ENCODE measurements around the gene EFCAB14. TPM values are rescaled to one million over a fixed set of nuclear protein-coding genes. Genes with fewer than 3 reads are reported as not detected.

EFCAB14 gene
- polyA plus RNA-seq, 3 donors, result 31.4 to 75.5 (median 49.8) TPM

DNA sequence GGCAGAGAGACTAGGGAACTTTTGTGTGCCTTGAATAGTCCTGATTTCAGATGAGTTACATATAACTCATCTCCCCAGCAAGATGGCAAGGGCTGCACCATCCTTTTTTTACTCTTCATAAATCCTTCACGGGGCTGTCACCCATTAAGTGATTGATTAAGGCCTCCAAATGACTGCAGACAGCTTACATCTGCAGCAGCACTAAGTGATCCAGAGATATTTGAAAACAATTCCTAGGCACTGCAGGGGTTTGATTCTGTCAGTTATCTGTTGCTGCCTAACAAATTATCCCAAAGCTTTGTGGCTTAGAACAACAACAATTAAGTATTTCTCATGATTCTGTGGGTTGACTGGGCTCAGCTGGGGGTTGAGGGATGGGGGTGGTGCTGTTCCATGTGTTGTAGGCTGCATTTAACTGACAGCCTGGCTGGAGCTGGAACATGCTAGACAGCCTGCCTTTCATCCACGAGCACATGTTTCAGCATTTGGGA is 27.9 kb downstream of the EFCAB14 start:
- peaks cover 57% of the 10 kb centered on the region for H4K20me1 ChIP-seq (ENCODE audit: insufficient read depth, low read length)
- DNase-seq, result no peak
- no peaks in the 10 kb centered on the region for H3K9me3 ChIP-seq (replicated peaks in 1 of 2; ENCODE audit: control insufficient read depth in 1 of 2, insufficient read depth in 1 of 2, low read length in 2 of 2)
- 100% methylated on average over 2 of the region's 2 CpGs for WGBS (ENCODE audit: insufficient coverage)
- H3K27ac ChIP-seq (ENCODE audit: low read depth in 1 of 2, low read length in 2 of 2), result no peak overlapping the region
- H3K4me1 ChIP-seq (ENCODE audit: control insufficient read depth in 1 of 2, insufficient read depth in 2 of 2, low read length in 2 of 2), result peaks cover 10 to 16% of the 10 kb centered on the region in 2 donors
- H3K79me2 ChIP-seq (ENCODE audit: insufficient read depth, low read length), result peaks cover 9% of the 10 kb centered on the region
- intact Hi-C loops (cut with micrococcal nuclease), result no loop called here
- H3K27ac Mint-ChIP-seq, result peak overlapping the region in 3 of 7 donors; percentile 5 to 56 (median 37)
- peaks cover 31% of the 10 kb centered on the region for H3K4me1 Mint-ChIP-seq
- H3K36me3 ChIP-seq (replicated peaks in 1 of 2; ENCODE audit: control insufficient read depth in 1 of 2, insufficient read depth in 2 of 2, low read length in 2 of 2), result peaks cover 78 to 92% of the 10 kb centered on the region in 2 donors
- TF ChIP-seq, protein P1, sequence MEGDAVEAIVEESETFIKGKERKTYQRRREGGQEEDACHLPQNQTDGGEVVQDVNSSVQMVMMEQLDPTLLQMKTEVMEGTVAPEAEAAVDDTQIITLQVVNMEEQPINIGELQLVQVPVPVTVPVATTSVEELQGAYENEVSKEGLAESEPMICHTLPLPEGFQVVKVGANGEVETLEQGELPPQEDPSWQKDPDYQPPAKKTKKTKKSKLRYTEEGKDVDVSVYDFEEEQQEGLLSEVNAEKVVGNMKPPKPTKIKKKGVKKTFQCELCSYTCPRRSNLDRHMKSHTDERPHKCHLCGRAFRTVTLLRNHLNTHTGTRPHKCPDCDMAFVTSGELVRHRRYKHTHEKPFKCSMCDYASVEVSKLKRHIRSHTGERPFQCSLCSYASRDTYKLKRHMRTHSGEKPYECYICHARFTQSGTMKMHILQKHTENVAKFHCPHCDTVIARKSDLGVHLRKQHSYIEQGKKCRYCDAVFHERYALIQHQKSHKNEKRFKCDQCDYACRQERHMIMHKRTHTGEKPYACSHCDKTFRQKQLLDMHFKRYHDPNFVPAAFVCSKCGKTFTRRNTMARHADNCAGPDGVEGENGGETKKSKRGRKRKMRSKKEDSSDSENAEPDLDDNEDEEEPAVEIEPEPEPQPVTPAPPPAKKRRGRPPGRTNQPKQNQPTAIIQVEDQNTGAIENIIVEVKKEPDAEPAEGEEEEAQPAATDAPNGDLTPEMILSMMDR (IDR thresholded peaks at IDR 0.05), result no peak
- H3K4me3 Mint-ChIP-seq, result no peak overlapping the region
- peaks cover 86 to 96% of the 10 kb centered on the region in 2 donors for H3K36me3 Mint-ChIP-seq
- no peak overlapping the region for H3K4me3 ChIP-seq (replicated peaks in 1 of 3; ENCODE audit: low read depth in 2 of 3, low read length in 3 of 3)
- no peak overlapping the region for H2AFZ ChIP-seq (ENCODE audit: insufficient read depth, low read depth, low read length, poor library complexity, severe bottlenecking)
- H3K27me3 ChIP-seq (ENCODE audit: control insufficient read depth in 2 of 2, insufficient read depth in 2 of 2, low read length in 2 of 2), result no peaks in the 10 kb centered on the region
- no peak overlapping the region for H3K9ac ChIP-seq (ENCODE audit: insufficient read depth, low read length, poor library complexity, severe bottlenecking)
- no peaks in the 10 kb centered on the region for H3K27me3 Mint-ChIP-seq (ENCODE audit: low read depth in 3 of 3)
- peaks cover 0 to 3% (median 0%) of the 10 kb centered on the region in 7 donors for H3K9me3 Mint-ChIP-seq
- H3K4me2 ChIP-seq (replicated peaks; ENCODE audit: extremely low read depth, low read length, poor library complexity, severe bottlenecking), result no peak overlapping the region

DNA sequence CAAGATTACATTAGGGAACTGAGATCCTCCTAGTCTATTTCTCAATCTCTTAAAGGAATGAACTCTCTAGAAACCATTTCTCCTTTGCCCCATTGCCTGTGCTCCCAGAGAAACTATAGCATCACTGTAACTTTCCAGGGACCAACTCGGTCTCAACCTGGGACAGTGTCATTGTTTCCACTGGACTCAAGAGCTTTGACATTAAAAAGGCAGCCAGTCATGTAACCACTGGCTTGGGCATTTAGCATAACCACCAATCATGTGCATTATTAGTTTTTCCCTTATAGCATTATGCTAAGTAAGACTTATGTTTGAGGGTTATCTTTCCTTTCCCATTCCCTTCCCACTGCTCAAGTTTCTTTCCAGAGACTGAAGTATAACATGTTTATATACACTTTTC is 29.0 kb downstream of the EFCAB14 start:
- H3K27ac Mint-ChIP-seq, result peak overlapping the region in 1 of 7 donors; percentile 36
- no peak for DNase-seq
- H3K36me3 Mint-ChIP-seq, result peaks cover 86 to 96% of the 10 kb centered on the region in 2 donors
- Histone ChIP-seq H2AFZ (ENCODE audit: insufficient read depth, low read depth, low read length, poor library complexity, severe bottlenecking) (no peak overlapping the region), H3K9ac (ENCODE audit: insufficient read depth, low read length, poor library complexity, severe bottlenecking) (no peak overlapping the region), H3K27ac (ENCODE audit: low read depth in 1 of 2, low read length in 2 of 2) (no peak overlapping the region), H4K20me1 (ENCODE audit: insufficient read depth, low read length) (peaks cover 47% of the 10 kb centered on the region), H3K79me2 (ENCODE audit: insufficient read depth, low read length) (peaks cover 4% of the 10 kb centered on the region), H3K4me2 (replicated peaks; ENCODE audit: extremely low read depth, low read length, poor library complexity, severe bottlenecking) (no peak overlapping the region), H3K27me3 (ENCODE audit: control insufficient read depth in 2 of 2, insufficient read depth in 2 of 2, low read length in 2 of 2) (no peaks in the 10 kb centered on the region), H3K4me1 (ENCODE audit: control insufficient read depth in 1 of 2, insufficient read depth in 2 of 2, low read length in 2 of 2) (peaks cover 10 to 16% of the 10 kb centered on the region in 2 donors), H3K36me3 (replicated peaks in 1 of 2; ENCODE audit: control insufficient read depth in 1 of 2, insufficient read depth in 2 of 2, low read length in 2 of 2) (peaks cover 78 to 92% of the 10 kb centered on the region in 2 donors), H3K9me3 (replicated peaks in 1 of 2; ENCODE audit: control insufficient read depth in 1 of 2, insufficient read depth in 1 of 2, low read length in 2 of 2) (no peaks in the 10 kb centered on the region), H3K4me3 (replicated peaks in 1 of 3; ENCODE audit: low read depth in 2 of 3, low read length in 3 of 3) (no peak overlapping the region)
- intact Hi-C loops (cut with micrococcal nuclease), result no loop called here
- no peaks in the 10 kb centered on the region for H3K9me3 Mint-ChIP-seq
- H3K4me3 Mint-ChIP-seq, result no peak overlapping the region
- H3K27me3 Mint-ChIP-seq (ENCODE audit: low read depth in 3 of 3), result no peaks in the 10 kb centered on the region
- TF ChIP-seq, protein P1 (IDR thresholded peaks at IDR 0.05), result no peak
- peaks cover 31% of the 10 kb centered on the region for H3K4me1 Mint-ChIP-seq
- no CpG with 5 or more reads among the region's 1 CpG for WGBS (ENCODE audit: insufficient coverage)
